Stimulated activated CD8-positive, alpha-beta memory T cell treated with anti-CD3 and anti-CD28 coated beads, Interleukin-15, amount 100 ng/mL, for 24 hours (primary cell): ENCODE measurements around the gene DEFB124.

ENCODE experiments used
- DNase-seq: peaks from one replicate; pipeline ENCODE4 v3.0.0-alpha.2; 2020; ENCODE audit warnings: low read depth

DEFB124 gene

GRCh38 chr20:31425797-31426196, 49.1 kb downstream of the DEFB124 start:
- no peak for DNase-seq

GRCh38 chr20:31418307-31418706, 56.6 kb downstream of the DEFB124 start:
- no peak for DNase-seq

GRCh38 chr20:31415653-31416052, 59.3 kb downstream of the DEFB124 start:
- no peak for DNase-seq
